Spleen (tissue), 7 donors: ENCODE data around the gene LBR.
A peak's percentile ranks its signal among the peaks of the same experiment; 100 is the strongest.

ENCODE experiments used
- POLR2A ChIP-seq, 3 donors: fragments of 450-650 bp; IDR thresholded peaks; one replicate each; pipeline ENCODE4 v1.5.1; 2017; ENCODE audit warnings: antibody characterized with exemption in 3 of 3, mild to moderate bottlenecking in 1 of 3
- POLR2AphosphoS5 ChIP-seq, 3 donors: sonication (generic); formaldehyde crosslinking; IDR thresholded peaks; one replicate each; pipeline ENCODE4 v1.5.1; 2017; ENCODE audit warnings: antibody characterized with exemption in 3 of 3
- TF ChIP-seq, protein P1 (sequence below), 11 experiments: fragments of 200-600 bp in 7 of 11; fragments of 450-650 bp in 4 of 11; sonication (generic) in 4 of 11; IDR thresholded peaks in 8 of 11; conservative IDR thresholded peaks in 3 of 11; 1 replicate in 7 of 11; 2 replicates in 4 of 11; pipeline versions ENCODE4 v1.4.0 to v1.8.0; 2016 to 2021; ENCODE audit warnings: antibody characterized with exemption in 11 of 11, inconsistent platforms in 4 of 11, mild to moderate bottlenecking in 1 of 11
- donor health status: DM: no; HTN: no; CAD: no; lungs with moderate emphysema.
- donor health status: DM: no; HTN: no; CAD: no.
- donor health status: DM: no; HTN: no; CAD: no.

DNA sequence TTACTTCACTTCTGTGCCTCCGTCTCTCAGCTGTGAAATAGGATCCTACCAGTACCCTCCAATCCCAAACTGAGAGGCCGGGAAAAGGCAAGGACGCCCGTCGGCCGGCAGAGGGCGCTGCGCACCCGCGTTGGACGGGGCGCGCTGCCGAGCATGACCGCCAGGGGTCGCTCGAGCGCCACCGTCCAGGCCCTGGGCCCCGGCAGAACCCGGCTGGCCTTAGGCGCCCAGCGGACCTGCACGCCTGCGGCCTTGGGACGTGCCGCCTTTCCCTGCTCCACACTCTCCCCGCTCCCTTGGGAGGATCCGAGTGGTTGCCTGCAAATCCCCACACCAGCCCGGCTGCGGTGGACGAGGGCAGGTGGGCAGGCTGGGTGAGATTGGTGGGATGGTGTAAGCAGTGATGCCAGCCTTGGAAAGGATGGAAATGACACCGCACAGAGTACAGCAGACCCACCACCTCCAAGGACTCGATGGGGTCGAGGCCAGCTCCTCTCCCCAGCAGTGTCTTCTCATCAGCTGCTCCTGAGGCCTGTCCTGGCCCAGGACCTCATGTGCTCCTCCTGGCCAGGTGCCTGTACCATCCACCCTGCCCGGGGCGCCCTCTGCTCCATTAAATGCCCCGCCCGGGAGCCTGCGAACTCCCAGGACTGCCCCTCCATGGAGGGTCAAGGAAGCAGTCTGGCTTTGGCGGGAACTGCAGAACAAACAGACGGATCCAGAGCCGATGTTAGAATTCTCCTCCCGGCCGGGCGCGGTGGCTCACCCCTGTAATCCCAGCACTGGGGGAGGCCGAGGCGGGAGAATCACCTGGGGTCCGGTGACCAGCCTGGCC is 47.4 kb upstream of the LBR start:
- TF ChIP-seq, protein P1, sequence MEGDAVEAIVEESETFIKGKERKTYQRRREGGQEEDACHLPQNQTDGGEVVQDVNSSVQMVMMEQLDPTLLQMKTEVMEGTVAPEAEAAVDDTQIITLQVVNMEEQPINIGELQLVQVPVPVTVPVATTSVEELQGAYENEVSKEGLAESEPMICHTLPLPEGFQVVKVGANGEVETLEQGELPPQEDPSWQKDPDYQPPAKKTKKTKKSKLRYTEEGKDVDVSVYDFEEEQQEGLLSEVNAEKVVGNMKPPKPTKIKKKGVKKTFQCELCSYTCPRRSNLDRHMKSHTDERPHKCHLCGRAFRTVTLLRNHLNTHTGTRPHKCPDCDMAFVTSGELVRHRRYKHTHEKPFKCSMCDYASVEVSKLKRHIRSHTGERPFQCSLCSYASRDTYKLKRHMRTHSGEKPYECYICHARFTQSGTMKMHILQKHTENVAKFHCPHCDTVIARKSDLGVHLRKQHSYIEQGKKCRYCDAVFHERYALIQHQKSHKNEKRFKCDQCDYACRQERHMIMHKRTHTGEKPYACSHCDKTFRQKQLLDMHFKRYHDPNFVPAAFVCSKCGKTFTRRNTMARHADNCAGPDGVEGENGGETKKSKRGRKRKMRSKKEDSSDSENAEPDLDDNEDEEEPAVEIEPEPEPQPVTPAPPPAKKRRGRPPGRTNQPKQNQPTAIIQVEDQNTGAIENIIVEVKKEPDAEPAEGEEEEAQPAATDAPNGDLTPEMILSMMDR (IDR thresholded peaks at IDR 0.05 in 8 of 11, conservative IDR thresholded peaks at IDR 0.05 in 3 of 11) = peak; percentile 100
- TF ChIP-seq POLR2A (IDR thresholded peaks at IDR 0.05) (no peak), POLR2AphosphoS5 (IDR thresholded peaks at IDR 0.05) (peak; percentile 74 to 85 (median 74))
